GM18511 (cell line): ENCODE measurements around the gene LGALS4.
A peak's percentile ranks its signal among the peaks of the same experiment; 100 is the strongest.
"Not testable (repeated sequence)": the region's sequence is repeated elsewhere in the genome, so short reads cannot be mapped to it uniquely, and the experiment has no call there.

Experiments used
- ATAC-seq: cut with Tn5 transposase; IDR thresholded peaks from one replicate; pipeline ENCODE4 v1.9.1; 2021; ENCODE audit warnings: mild to moderate bottlenecking, moderate library complexity; ENCODE audit not compliant: unreplicated experiment

Gene LGALS4

GRCh38 chr19:38797781-38798180 is 15.0 kb downstream of the LGALS4 start:
- not testable (repeated sequence) for ATAC-seq

- no peak for ATAC-seq
Measured at GRCh38 chr19:38796154-38796553, 16.6 kb downstream of the LGALS4 start.

- no peak for ATAC-seq
Measured at GRCh38 chr19:38795549-38795948, 17.2 kb downstream of the LGALS4 start.

GRCh38 chr19:38793671-38794070 is 19.1 kb downstream of the LGALS4 start:
- ATAC-seq, result no peak

GRCh38 chr19:38793177-38793576 is 19.6 kb downstream of the LGALS4 start:
- no peak for ATAC-seq

GRCh38 chr19:38792250-38793111 is 20.3 kb downstream of the LGALS4 start:
- ATAC-seq, result no peak

GRCh38 chr19:38791451-38792064 is 21.2 kb downstream of the LGALS4 start:
- peak; percentile 61 for ATAC-seq

GRCh38 chr19:38790507-38791403 is 22.0 kb downstream of the LGALS4 start:
- not testable (repeated sequence) for ATAC-seq

GRCh38 chr19:38788478-38789243 is 24.1 kb downstream of the LGALS4 start, which contains the start of gene LGALS7B:
TSS of gene LGALS7B (plus strand) at chr19:38789200. CDS start at chr19:38789227, 27 bp downstream.
- ATAC-seq, result no peak

GRCh38 chr19:38786572-38787265 is 26.0 kb downstream of the LGALS4 start:
- no peak for ATAC-seq

GRCh38 chr19:38786061-38786460 is 26.7 kb downstream of the LGALS4 start:
- not testable (repeated sequence) for ATAC-seq

GRCh38 chr19:38785187-38785699 is 27.5 kb downstream of the LGALS4 start:
- ATAC-seq, result no peak

GRCh38 chr19:38784224-38784623 is 28.5 kb downstream of the LGALS4 start:
- ATAC-seq, result no peak

GRCh38 chr19:38782212-38782611 is 30.5 kb downstream of the LGALS4 start:
- ATAC-seq, result not testable (repeated sequence)

- no peak for ATAC-seq
Measured at GRCh38 chr19:38781058-38781457, 31.7 kb downstream of the LGALS4 start.

- ATAC-seq, result no peak
Measured at GRCh38 chr19:38780443-38780842, 32.3 kb downstream of the LGALS4 start.

- no peak for ATAC-seq
Measured at GRCh38 chr19:38778733-38779132, 34.0 kb downstream of the LGALS4 start.

GRCh38 chr19:38774181-38774950 is 38.4 kb downstream of the LGALS4 start:
- ATAC-seq, result no peak
